ENCODE data around the gene ANO5.
"Not testable (repeated sequence)": the region's sequence is repeated elsewhere in the genome, so short reads cannot be mapped to it uniquely, and the experiment has no call there.

Gene ANO5

DNA sequence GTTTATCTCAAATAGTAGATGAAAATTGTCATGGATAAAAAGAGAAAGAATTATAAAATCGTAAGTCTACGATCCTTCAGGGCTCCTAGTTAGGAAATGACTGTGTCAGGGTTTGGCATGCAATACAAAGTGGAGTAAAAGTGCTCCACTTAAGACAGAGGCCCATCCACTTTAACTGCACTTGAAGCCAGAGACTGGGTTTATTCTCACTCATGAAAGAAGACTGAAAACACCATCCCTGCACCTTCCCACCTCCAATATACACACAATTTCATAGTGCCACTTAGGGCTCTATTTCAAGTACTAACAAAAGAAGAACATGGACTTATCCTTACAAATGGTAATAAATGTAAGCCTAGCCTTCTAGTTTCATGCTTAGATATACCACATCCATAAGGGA, 70.7 kb downstream of the ANO5 start:
- no peak overlapping the region for H3K14ac ChIP-seq (ENCODE audit: low read length)
- H2BK120ac ChIP-seq (ENCODE audit: low read depth, low read length) = no peak overlapping the region
- H3K4me1 ChIP-seq (ENCODE audit: control insufficient read depth in 2 of 2, insufficient read depth in 1 of 2, low read depth in 1 of 2, low read length in 2 of 2) = no peaks in the 10 kb centered on the region
- DNase-seq (ENCODE audit: low spot score) = no peak
- no CpG with 5 or more reads among the region's 2 CpGs for WGBS, 2 donors (ENCODE audit: extremely low coverage in 2 of 2, insufficient read length in 2 of 2, insufficient replicate concordance in 1 of 2)
- no peak overlapping the region for H2BK15ac ChIP-seq (ENCODE audit: low read length)
- no peak overlapping the region for H3K4ac ChIP-seq (ENCODE audit: low read length)
- H3K27ac ChIP-seq (replicated peaks; ENCODE audit: low read length) = no peak overlapping the region
- no peak overlapping the region for H2AFZ ChIP-seq (ENCODE audit: low read length)
- no peak overlapping the region for H4K8ac ChIP-seq (ENCODE audit: low read depth, low read length)
- peaks cover 0 to 2% of the 10 kb centered on the region in 2 donors for H3K36me3 ChIP-seq (replicated peaks in 1 of 2; ENCODE audit: control insufficient read depth in 2 of 2, insufficient read depth in 2 of 2, low read length in 2 of 2)
- H2BK12ac ChIP-seq (ENCODE audit: low read length) = no peak overlapping the region
- no peak overlapping the region for H3K4me2 ChIP-seq (ENCODE audit: insufficient read depth, low read length, poor library complexity, severe bottlenecking)
- no peak overlapping the region for H2BK5ac ChIP-seq (ENCODE audit: low read length)
- no peak overlapping the region for H2AK5ac ChIP-seq (ENCODE audit: low read depth, low read length)
- H3K18ac ChIP-seq (ENCODE audit: low read length) = no peak overlapping the region
- no peak overlapping the region for H3K4me3 ChIP-seq (ENCODE audit: low read length in 2 of 2)
- H3K9ac ChIP-seq (ENCODE audit: low read depth, low read length, poor library complexity) = no peak overlapping the region
- H3K9me3 ChIP-seq (replicated peaks in 1 of 2; ENCODE audit: control insufficient read depth in 2 of 2, insufficient read depth in 1 of 2, low read depth in 1 of 2, low read length in 2 of 2) = no peaks in the 10 kb centered on the region
- H3K79me1 ChIP-seq (ENCODE audit: low read depth, low read length) = no peaks in the 10 kb centered on the region
- no peaks in the 10 kb centered on the region for H3K27me3 ChIP-seq (ENCODE audit: control insufficient read depth in 3 of 3, insufficient read depth in 3 of 3, low read depth in 1 of 3, low read length in 3 of 3)
- H3K23ac ChIP-seq (ENCODE audit: low read depth, low read length, poor library complexity) = no peak overlapping the region
- no peak overlapping the region for H4K91ac ChIP-seq (ENCODE audit: low read depth, low read length, poor library complexity)

DNA sequence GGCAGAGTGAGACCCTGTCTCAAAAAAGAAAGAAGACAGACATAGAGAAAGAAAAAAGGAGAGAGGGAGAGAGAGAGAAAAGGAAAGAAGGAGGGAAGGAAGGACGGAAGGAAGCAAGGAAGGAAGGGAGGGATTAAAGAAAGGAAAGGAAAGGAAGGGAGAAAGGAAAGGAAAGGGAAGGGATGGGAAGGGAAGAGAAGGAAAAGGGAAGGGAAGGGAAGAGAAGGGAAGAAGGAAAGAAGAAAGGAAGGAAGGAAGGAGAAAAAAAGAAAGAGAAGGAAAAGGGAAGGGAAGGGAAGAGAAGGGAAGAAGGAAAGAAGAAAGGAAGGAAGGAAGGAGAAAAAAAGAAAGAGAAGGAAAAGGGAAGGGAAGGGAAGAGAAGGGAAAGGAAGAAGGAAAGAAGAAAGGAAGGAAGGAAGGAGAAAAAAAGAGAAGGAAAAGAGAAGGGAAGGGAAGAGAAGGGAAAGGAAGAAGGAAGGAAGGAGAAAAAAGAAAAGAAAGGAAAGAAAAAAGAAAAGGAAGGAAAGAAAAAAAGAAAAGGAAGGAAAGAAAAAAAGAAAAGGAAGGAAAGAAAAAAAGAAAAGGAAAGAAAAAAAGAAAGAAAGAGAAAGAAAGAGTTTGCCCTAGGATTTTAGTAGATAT, 76.2 kb downstream of the ANO5 start:
- not testable (repeated sequence) for H3K4ac ChIP-seq (ENCODE audit: low read length); H2AK5ac ChIP-seq (ENCODE audit: low read depth, low read length); H2BK12ac ChIP-seq (ENCODE audit: low read length); H3K27me3 ChIP-seq (ENCODE audit: control insufficient read depth in 3 of 3, insufficient read depth in 3 of 3, low read depth in 1 of 3, low read length in 3 of 3); H3K9me3 ChIP-seq (replicated peaks in 1 of 2; ENCODE audit: control insufficient read depth in 2 of 2, insufficient read depth in 1 of 2, low read depth in 1 of 2, low read length in 2 of 2); H3K14ac ChIP-seq (ENCODE audit: low read length); H2BK15ac ChIP-seq (ENCODE audit: low read length); DNase-seq (ENCODE audit: low spot score); H4K91ac ChIP-seq (ENCODE audit: low read depth, low read length, poor library complexity); H3K18ac ChIP-seq (ENCODE audit: low read length); H3K4me2 ChIP-seq (ENCODE audit: insufficient read depth, low read length, poor library complexity, severe bottlenecking); H3K9ac ChIP-seq (ENCODE audit: low read depth, low read length, poor library complexity); H2BK5ac ChIP-seq (ENCODE audit: low read length); H3K79me1 ChIP-seq (ENCODE audit: low read depth, low read length); H2BK120ac ChIP-seq (ENCODE audit: low read depth, low read length); H2AFZ ChIP-seq (ENCODE audit: low read length); H3K23ac ChIP-seq (ENCODE audit: low read depth, low read length, poor library complexity); H4K8ac ChIP-seq (ENCODE audit: low read depth, low read length); H3K4me1 ChIP-seq (ENCODE audit: control insufficient read depth in 2 of 2, insufficient read depth in 1 of 2, low read depth in 1 of 2, low read length in 2 of 2); H3K27ac ChIP-seq (replicated peaks; ENCODE audit: low read length); H3K36me3 ChIP-seq (replicated peaks in 1 of 2; ENCODE audit: control insufficient read depth in 2 of 2, insufficient read depth in 2 of 2, low read length in 2 of 2); H3K4me3 ChIP-seq (ENCODE audit: low read length in 2 of 2)
- WGBS, 2 donors (ENCODE audit: extremely low coverage in 2 of 2, insufficient read length in 2 of 2, insufficient replicate concordance in 1 of 2) = no CpG with 5 or more reads among the region's 1 CpG

DNA sequence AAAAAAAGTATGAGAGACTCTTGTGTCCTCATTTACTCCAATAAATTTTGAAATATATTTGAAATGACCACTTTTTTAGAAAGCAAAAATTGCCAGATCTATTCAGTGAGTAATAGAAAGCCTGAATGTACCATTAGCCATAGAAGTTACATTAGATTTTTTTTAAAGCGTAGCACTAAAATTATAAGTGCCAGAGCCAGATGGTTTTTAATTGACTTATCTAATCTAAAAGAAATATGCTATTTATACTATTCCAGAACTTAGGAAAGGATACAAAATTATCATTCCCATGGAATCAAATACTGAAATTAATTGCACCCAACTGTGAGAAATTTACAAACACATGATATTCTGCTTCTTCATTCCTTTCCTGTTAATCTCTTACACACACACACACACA, 80.9 kb downstream of the ANO5 start:
- Histone ChIP-seq H3K79me1 (ENCODE audit: low read depth, low read length) (no peaks in the 10 kb centered on the region), H2BK15ac (ENCODE audit: low read length) (no peak overlapping the region), H3K36me3 (replicated peaks in 1 of 2; ENCODE audit: control insufficient read depth in 2 of 2, insufficient read depth in 2 of 2, low read length in 2 of 2) (peaks cover 0 to 1% of the 10 kb centered on the region in 2 donors), H3K4me1 (ENCODE audit: control insufficient read depth in 2 of 2, insufficient read depth in 1 of 2, low read depth in 1 of 2, low read length in 2 of 2) (no peaks in the 10 kb centered on the region), H2AK5ac (ENCODE audit: low read depth, low read length) (no peak overlapping the region), H3K9me3 (replicated peaks in 1 of 2; ENCODE audit: control insufficient read depth in 2 of 2, insufficient read depth in 1 of 2, low read depth in 1 of 2, low read length in 2 of 2) (no peaks in the 10 kb centered on the region), H3K27ac (replicated peaks; ENCODE audit: low read length) (no peak overlapping the region), H3K4me2 (ENCODE audit: insufficient read depth, low read length, poor library complexity, severe bottlenecking) (no peak overlapping the region), H4K91ac (ENCODE audit: low read depth, low read length, poor library complexity) (no peak overlapping the region), H2BK5ac (ENCODE audit: low read length) (no peak overlapping the region), H3K9ac (ENCODE audit: low read depth, low read length, poor library complexity) (no peak overlapping the region), H2BK12ac (ENCODE audit: low read length) (no peak overlapping the region), H3K14ac (ENCODE audit: low read length) (no peak overlapping the region), H4K8ac (ENCODE audit: low read depth, low read length) (no peak overlapping the region), H3K27me3 (ENCODE audit: control insufficient read depth in 3 of 3, insufficient read depth in 3 of 3, low read depth in 1 of 3, low read length in 3 of 3) (no peaks in the 10 kb centered on the region), H3K4me3 (ENCODE audit: low read length in 2 of 2) (no peak overlapping the region), H2AFZ (ENCODE audit: low read length) (no peak overlapping the region), H2BK120ac (ENCODE audit: low read depth, low read length) (no peak overlapping the region), H3K23ac (ENCODE audit: low read depth, low read length, poor library complexity) (no peak overlapping the region), H3K18ac (ENCODE audit: low read length) (no peak overlapping the region), H3K4ac (ENCODE audit: low read length) (no peak overlapping the region)
- WGBS, 2 donors (ENCODE audit: extremely low coverage in 2 of 2, insufficient read length in 2 of 2, insufficient replicate concordance in 1 of 2) = no CpG with 5 or more reads among the region's 1 CpG
- DNase-seq (ENCODE audit: low spot score) = no peak

GRCh38 chr11:22275600-22275999, 82.7 kb downstream of the ANO5 start:
- Histone ChIP-seq H3K79me1 (ENCODE audit: low read depth, low read length) (no peaks in the 10 kb centered on the region), H3K9me3 (replicated peaks in 1 of 2; ENCODE audit: control insufficient read depth in 2 of 2, insufficient read depth in 1 of 2, low read depth in 1 of 2, low read length in 2 of 2) (no peaks in the 10 kb centered on the region), H2AK5ac (ENCODE audit: low read depth, low read length) (no peak overlapping the region), H3K18ac (ENCODE audit: low read length) (no peak overlapping the region), H3K9ac (ENCODE audit: low read depth, low read length, poor library complexity) (no peak overlapping the region), H3K4me3 (ENCODE audit: low read length in 2 of 2) (no peak overlapping the region), H3K14ac (ENCODE audit: low read length) (no peak overlapping the region), H2BK120ac (ENCODE audit: low read depth, low read length) (no peak overlapping the region), H3K4ac (ENCODE audit: low read length) (no peak overlapping the region), H4K91ac (ENCODE audit: low read depth, low read length, poor library complexity) (no peak overlapping the region), H2AFZ (ENCODE audit: low read length) (no peak overlapping the region), H3K4me2 (ENCODE audit: insufficient read depth, low read length, poor library complexity, severe bottlenecking) (no peak overlapping the region), H3K27ac (replicated peaks; ENCODE audit: low read length) (no peak overlapping the region), H3K27me3 (ENCODE audit: control insufficient read depth in 3 of 3, insufficient read depth in 3 of 3, low read depth in 1 of 3, low read length in 3 of 3) (no peaks in the 10 kb centered on the region), H3K36me3 (replicated peaks in 1 of 2; ENCODE audit: control insufficient read depth in 2 of 2, insufficient read depth in 2 of 2, low read length in 2 of 2) (peaks cover 0 to 1% of the 10 kb centered on the region in 2 donors), H2BK12ac (ENCODE audit: low read length) (no peak overlapping the region), H4K8ac (ENCODE audit: low read depth, low read length) (no peak overlapping the region), H3K23ac (ENCODE audit: low read depth, low read length, poor library complexity) (no peak overlapping the region), H2BK15ac (ENCODE audit: low read length) (no peak overlapping the region), H2BK5ac (ENCODE audit: low read length) (no peak overlapping the region), H3K4me1 (ENCODE audit: control insufficient read depth in 2 of 2, insufficient read depth in 1 of 2, low read depth in 1 of 2, low read length in 2 of 2) (no peaks in the 10 kb centered on the region)
- DNase-seq (ENCODE audit: low spot score) = no peak

Data from neuronal stem cell (in vitro differentiated cells).